Activated T-helper 1 cell treated with anti-CD3 and anti-CD28 coated beads, Interleukin-12 subunit alpha, Interleukin-12 subunit beta, Interleukin-2, Interleukin-4 antibody, amounts not matched to agents 30 ng/mL and 10 ng/mL and 1 ng/mL, durations not matched to agents 14 hours and 24 hours and 36 hours (primary cell): ENCODE results near the gene HNRNPLL. TPM values are rescaled to one million over a fixed set of nuclear protein-coding genes. Genes with fewer than 3 reads are reported as not detected.
"Not testable (repeated sequence)": the region's sequence is repeated elsewhere in the genome, so short reads cannot be mapped to it uniquely, and the experiment has no call there.

ENCODE experiments used
- DNase-seq: peaks from one replicate; pipeline ENCODE4 v3.0.0; 2021; ENCODE audit warnings: low spot score
- H3K27ac Mint-ChIP-seq: one replicate; pipeline ENCODE4 v1.8.0; 2021; ENCODE audit warnings: mild to moderate bottlenecking, mixed read lengths
- H3K27me3 Mint-ChIP-seq: one replicate; pipeline ENCODE4 v1.8.0; 2022; ENCODE audit warnings: mild to moderate bottlenecking, moderate library complexity, mixed read lengths; ENCODE audit not compliant: insufficient read depth
- H3K36me3 Mint-ChIP-seq: one replicate; pipeline ENCODE4 v1.8.0; 2021; ENCODE audit warnings: low read depth, mixed read lengths
- H3K4me1 Mint-ChIP-seq: one replicate; pipeline ENCODE4 v1.8.0; 2021; ENCODE audit warnings: low read depth, mixed read lengths
- H3K4me3 Mint-ChIP-seq: one replicate; pipeline ENCODE4 v1.8.0; 2021; ENCODE audit warnings: mild to moderate bottlenecking, moderate library complexity, mixed read lengths
- H3K9me3 Mint-ChIP-seq: one replicate; pipeline ENCODE4 v1.8.0; 2021; ENCODE audit warnings: mixed read lengths
- intact Hi-C: fragments of 100-400 bp; cut with micrococcal nuclease; formaldehyde crosslinking; loops from one replicate; pipeline ENCODE4 v1.15.1; 2024
- total RNA-seq: library from RNA; stranded (reverse); gene quantifications from 2 replicates; pipeline ENCODE4 v1.2.3, GENCODE V29; 2022

HNRNPLL gene
- total RNA-seq, result 85.8 and 91.5 TPM in 2 replicates

DNA sequence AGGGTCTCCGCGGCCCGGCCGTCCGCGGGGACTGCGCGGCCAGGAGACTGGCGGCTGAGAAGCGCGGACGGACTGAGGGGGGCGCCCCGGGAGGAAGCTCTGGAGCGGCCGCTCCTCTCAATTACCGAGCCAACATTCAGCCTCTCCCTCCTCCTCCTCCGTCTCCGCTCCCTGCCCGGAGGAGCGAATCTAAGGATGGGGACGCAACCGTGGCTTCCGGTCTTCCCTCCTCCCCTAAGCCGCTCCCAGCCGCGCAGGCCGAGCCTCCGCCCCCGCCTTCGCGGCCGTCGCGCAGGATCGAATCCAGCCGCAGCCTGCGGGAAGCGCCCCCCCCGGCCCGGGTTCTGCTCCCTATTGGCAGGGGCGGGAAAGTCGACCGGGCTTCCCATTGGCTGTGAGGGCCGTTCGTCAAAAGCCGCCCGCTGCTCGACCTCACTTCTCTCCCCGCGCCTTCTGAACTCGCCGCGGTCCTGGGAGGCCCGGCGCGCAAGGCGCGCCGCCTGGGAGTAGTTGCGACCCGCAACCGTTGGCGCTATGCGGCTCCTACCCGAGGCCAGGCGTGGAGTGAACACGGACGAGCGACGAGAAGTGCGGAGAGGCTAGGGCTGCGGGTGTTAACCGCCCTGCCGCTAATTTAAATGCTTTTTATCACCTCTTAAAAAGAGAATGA, at the start of gene HNRNPLL:
TSS of gene HNRNPLL (minus strand) at position 197 of the 670 bp plus-strand sequence. CDS start 302 bp downstream, outside the sequence.
- Mint-ChIP-seq H3K27me3 (no peaks in the 10 kb centered on the region), H3K27ac (peak within 1 kb of the TSS; percentile 92), H3K4me1 (peaks cover 54% of the 10 kb centered on the region), H3K4me3 (peak within 1 kb of the TSS; percentile 91), H3K9me3 (no peaks in the 10 kb centered on the region), H3K36me3 (peaks cover 17% of the 10 kb centered on the region)
- peak; percentile 94 for DNase-seq
- intact Hi-C loops, result loop anchor here (1.0 to 5.0 kb wide), 14 partner anchors 12 to 526 kb away; partner anchors contain the start of genes GEMIN6 and SRSF7

DNA sequence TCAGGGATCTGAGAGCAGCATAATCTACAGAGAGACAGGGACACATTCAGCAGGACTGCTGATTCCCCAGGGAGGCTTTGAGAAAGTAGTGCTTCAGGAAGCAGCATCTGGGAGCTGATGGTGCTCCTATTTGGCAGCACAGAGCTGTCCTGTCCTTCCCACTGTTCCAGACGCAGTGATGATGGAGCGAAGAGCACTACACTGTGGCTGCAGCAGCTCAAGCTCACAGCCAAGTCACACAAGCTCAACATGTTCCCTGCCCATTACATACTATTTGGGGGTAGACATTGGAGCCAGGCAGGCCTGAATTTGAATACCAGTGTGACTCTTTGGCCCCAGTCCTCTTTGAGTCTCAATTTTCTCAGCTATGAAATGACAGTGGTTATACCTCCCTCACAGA, 48.0 kb upstream of the HNRNPLL start:
- Mint-ChIP-seq H3K4me1 (peaks cover 76% of the 10 kb centered on the region), H3K9me3 (peaks cover 13% of the 10 kb centered on the region), H3K36me3 (peaks cover 11% of the 10 kb centered on the region), H3K4me3 (no peak overlapping the region), H3K27me3 (no peaks in the 10 kb centered on the region), H3K27ac (peak overlapping the region; percentile 70)
- no peak for DNase-seq
- intact Hi-C loops, result loop anchor here (5.0 kb wide), 2 partner anchors 567 to 1013 kb away; no protein-coding TSS in a partner anchor

DNA sequence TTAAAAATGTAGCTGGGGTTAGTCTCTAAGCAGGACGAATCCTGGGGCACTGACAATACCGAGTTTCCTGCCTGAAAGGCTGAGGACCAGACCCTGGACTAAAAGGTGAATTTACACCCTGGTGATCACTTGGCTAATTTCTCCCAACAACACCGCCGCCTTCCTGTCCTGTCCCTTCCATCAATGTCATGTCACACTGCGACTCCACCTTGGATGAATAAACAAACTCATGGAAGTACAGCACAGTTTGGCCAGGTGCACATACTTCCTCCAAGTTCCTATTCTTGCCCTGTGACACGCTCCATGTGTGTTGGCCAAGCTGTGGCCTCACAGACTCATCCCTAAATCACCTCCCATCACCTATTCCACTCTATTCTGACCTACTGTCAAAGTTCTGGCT, 47.3 kb upstream of the HNRNPLL start:
- Mint-ChIP-seq H3K27me3 (no peaks in the 10 kb centered on the region), H3K4me3 (no peak overlapping the region), H3K4me1 (peaks cover 72% of the 10 kb centered on the region), H3K36me3 (peaks cover 11% of the 10 kb centered on the region), H3K27ac (peak overlapping the region; percentile 37), H3K9me3 (peaks cover 13% of the 10 kb centered on the region)
- intact Hi-C loops, result loop anchor here (5.0 kb wide), 2 partner anchors 567 to 1013 kb away; no protein-coding TSS in a partner anchor
- DNase-seq, result no peak

DNA sequence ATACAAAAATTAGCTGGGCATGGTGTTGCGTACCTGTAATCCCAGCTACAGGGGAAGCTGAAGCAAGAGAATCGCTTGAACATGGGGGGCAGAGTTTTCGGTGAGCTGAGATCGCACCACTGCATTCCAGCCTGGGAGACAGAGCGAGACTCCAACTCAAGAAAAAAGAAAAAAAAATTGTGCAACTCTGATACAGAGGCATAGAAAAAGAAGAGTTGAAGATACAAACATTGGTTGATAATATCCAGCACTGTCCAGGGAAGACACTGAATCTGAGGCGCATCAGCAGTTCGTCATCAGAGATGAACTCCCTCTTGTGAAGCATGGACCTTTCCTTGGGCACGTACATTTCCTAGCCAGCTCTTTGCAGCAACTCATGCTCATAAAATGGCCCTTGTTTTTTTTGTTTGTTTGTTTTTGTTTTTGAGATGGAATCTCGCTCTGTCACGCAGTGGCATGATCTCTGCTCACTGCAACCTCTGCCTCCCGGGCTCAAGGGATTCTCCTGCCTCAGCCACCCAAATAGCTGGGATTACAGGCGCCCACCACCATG, 46.5 kb upstream of the HNRNPLL start:
- intact Hi-C loops, result no loop called here
- Mint-ChIP-seq H3K9me3 (peaks cover 13% of the 10 kb centered on the region), H3K27ac (no peak overlapping the region), H3K36me3 (peaks cover 11% of the 10 kb centered on the region), H3K4me1 (peaks cover 72% of the 10 kb centered on the region), H3K4me3 (no peak overlapping the region), H3K27me3 (no peaks in the 10 kb centered on the region)
- DNase-seq, result no peak

DNA sequence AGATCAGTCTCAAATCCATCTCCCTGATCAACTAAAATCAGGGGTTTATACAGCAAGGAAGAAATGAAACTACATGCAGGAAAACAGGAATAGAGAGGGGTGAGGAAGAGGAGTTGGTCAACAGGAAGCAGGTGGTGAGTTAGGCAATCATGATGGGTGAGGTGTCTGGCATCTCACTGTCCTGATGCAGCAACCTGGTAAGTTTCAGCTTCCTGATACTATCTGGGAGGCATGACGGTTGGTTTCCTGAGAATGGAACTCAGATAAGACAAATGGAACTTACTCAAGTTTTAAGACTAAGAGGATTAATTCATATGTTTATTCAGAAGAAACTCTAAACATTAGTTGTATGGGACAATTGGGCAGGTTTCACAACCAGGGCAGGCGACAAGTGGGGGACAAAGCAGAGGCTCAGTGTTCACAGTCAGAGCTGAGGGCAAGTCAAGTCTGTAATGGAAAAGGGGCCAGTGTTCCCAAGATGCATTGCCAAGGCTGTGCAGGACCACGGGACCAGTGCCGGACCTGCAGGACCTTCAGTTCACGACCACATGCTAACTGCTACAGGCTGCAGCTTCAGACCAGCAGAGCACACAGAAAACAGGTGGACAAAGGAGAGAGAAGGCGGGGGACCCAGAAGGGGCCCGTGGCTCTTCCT, 45.5 kb upstream of the HNRNPLL start:
- H3K9me3 Mint-ChIP-seq, result peaks cover 13% of the 10 kb centered on the region
- no peak for DNase-seq
- peaks cover 69% of the 10 kb centered on the region for H3K4me1 Mint-ChIP-seq
- H3K4me3 Mint-ChIP-seq, result peak overlapping the region; percentile 51
- intact Hi-C loops, result no loop called here
- H3K27me3 Mint-ChIP-seq, result no peaks in the 10 kb centered on the region
- peak overlapping the region; percentile 82 for H3K27ac Mint-ChIP-seq
- H3K36me3 Mint-ChIP-seq, result peaks cover 11% of the 10 kb centered on the region

DNA sequence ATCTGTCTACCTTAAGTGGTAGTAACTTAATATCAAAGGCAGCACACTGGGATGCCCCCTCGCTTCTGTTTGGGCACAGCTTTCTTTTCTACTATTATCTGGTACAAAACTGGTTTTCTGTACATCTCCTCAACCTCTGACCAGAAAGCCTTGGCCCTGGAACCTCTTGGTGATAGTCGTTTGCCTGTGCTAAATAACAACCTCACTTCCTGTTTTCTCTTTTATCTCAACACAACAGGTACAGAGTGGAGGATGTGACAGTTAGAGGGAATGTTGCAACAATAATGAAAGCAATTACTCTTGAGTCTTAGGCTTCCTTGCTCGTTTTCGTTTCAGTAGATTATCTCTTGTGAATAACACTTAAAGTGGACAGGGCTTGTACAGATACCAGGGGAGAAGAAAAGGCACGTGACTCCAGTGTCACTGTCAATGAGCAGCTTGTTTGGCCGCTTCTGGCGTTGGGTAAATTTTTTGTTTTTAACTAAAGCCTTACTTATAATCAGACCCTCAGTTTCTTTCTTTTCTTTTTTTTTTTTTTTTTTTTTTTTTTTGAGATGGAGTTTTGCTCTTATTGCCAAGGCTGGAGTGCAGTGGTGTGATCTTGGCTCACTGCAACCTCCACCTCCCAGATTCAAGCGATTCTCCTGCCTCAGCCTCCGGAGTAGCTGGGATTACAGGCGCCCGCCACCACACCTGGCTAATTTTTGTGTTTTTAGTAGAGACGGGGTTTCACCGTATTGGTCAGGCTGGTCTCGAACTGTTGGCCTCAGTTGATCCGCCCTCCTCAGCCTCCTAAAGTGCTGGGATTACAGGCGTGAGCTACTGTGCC, 41.2 kb upstream of the HNRNPLL start:
- Mint-ChIP-seq H3K4me1 (peaks cover 54% of the 10 kb centered on the region), H3K36me3 (peaks cover 11% of the 10 kb centered on the region), H3K27ac (peak overlapping the region; percentile 96), H3K4me3 (peak overlapping the region; percentile 65), H3K9me3 (peaks cover 13% of the 10 kb centered on the region)
- intact Hi-C loops, result loop anchor here (1.0 kb wide), 1 partner anchor 8 kb away; no protein-coding TSS in a partner anchor
- H3K27me3 Mint-ChIP-seq, result not testable (repeated sequence)
- peak; percentile 27 for DNase-seq

DNA sequence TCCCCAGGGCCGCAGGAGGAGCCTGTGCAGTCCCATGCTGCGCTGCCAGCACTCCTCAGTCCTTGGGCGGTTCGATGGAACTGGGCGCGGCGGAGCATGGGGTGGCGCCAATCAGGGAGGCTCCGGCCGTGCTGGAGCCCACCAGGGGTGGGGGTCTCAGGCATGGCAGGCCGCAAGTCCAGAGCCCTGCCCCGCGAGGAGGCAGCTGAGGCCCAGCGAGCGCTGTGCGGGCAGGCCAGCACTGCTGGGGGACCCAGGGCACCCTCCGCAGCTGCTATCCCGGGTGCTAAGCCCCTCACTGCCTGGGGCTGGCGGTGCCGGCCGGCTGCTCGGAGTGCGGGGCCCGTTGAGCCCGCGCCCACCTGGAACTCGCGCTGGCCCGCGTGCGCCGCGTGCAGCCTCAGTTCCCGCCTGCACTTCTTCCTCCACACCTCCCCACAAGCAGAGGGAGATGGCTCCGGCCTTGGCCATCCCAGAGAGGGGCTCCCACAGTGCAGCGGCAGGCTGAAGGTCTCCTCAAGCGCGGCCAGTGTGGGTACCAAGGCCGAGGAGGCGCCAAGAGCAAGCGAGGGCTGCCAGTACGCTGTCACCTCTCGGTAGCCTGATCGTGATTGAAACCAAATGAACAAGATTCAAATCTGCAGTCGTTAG, 40.4 kb upstream of the HNRNPLL start:
- no peak for DNase-seq
- Mint-ChIP-seq H3K4me3 (no peak overlapping the region), H3K27ac (peak overlapping the region; percentile 96), H3K36me3 (peaks cover 6% of the 10 kb centered on the region), H3K9me3 (peaks cover 5% of the 10 kb centered on the region), H3K27me3 (no peaks in the 10 kb centered on the region), H3K4me1 (peaks cover 54% of the 10 kb centered on the region)
- intact Hi-C loops, result no loop called here

DNA sequence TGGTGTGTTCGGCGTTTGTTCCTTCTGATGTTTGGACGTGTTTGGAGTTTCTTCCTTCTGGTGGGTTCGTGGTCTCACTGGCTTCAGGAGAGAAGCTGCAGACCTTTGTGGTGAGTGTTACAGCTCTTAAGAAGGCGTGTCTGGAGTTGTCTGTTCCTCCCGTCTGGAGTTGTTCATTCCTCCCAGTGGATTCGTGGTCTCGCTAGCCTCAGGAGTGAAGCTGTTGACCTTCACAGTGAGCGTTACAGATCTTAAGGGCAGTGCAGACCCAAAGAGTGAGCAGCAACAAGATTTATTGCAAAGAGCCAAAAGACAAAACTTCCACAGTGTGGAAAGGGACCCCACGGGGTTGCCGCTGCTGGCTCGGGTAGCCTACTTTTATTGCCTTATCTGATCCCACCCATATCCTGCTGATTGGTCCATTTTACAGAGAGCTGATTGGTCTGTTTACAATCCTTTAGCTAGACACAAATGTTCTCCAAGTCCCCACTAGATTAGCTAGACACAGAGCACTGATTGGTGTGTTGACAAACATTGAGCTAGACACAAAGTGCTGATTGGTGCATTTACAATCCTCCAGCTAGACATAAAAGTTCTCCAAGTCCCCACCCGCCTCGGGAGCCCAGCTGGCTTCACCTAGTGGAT, 39.8 kb upstream of the HNRNPLL start:
- Mint-ChIP-seq H3K4me1 (peaks cover 51% of the 10 kb centered on the region), H3K27ac (peak overlapping the region; percentile 48)
- H3K4me3 Mint-ChIP-seq, H3K9me3 Mint-ChIP-seq, DNase-seq, H3K27me3 Mint-ChIP-seq, intact Hi-C loops, H3K36me3 Mint-ChIP-seq: not testable (repeated sequence)

DNA sequence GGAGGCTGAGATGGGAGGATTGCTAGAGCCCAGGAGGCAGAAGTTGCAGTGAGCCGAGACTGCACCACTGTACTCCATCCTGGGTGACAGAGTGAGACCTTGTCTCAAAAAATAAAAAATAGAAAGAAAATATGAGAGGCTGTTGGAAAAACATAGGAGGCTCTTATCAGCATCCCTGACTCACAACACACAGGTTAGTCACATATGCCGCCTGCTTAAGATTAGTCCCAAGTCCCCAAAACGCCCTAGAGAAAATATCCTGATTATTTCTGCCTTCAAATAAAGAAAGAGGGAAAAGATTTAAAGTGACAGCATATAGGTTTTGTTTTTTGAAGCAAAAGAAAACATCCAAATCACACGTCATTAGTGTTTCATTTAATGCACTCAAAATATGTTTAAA, 33.3 kb upstream of the HNRNPLL start:
- H3K27me3 Mint-ChIP-seq, result no peaks in the 10 kb centered on the region
- H3K27ac Mint-ChIP-seq, result no peak overlapping the region
- no peaks in the 10 kb centered on the region for H3K9me3 Mint-ChIP-seq
- H3K4me3 Mint-ChIP-seq, result no peak overlapping the region
- no peak for DNase-seq
- intact Hi-C loops, result no loop called here
- H3K4me1 Mint-ChIP-seq, result peaks cover 48% of the 10 kb centered on the region
- peaks cover 2% of the 10 kb centered on the region for H3K36me3 Mint-ChIP-seq

DNA sequence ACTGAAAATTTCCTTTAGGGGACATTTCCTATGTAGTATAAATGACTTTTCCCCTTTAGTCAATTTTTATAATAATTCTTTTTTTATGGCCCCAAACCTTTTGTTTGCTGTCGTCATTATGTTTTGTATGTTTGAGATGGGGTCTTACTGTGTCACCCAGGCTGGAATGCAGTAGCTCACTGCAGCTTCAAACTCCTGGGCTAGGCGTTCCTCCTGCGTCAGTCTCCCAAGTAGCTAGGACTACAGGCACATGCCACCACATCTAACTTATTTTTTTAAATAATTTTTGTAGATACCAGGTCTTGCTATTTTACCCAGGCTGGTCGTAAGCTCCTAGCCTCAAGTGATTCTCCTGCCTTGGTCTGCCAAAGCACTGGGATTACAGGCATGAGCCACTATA, 32.4 kb upstream of the HNRNPLL start:
- Mint-ChIP-seq H3K36me3 (peaks cover 2% of the 10 kb centered on the region), H3K9me3 (no peaks in the 10 kb centered on the region), H3K4me3 (no peak overlapping the region), H3K27ac (no peak overlapping the region), H3K27me3 (no peaks in the 10 kb centered on the region), H3K4me1 (peaks cover 48% of the 10 kb centered on the region)
- intact Hi-C loops, result loop anchor here (2.0 kb wide), 1 partner anchor 18 kb away; no protein-coding TSS in a partner anchor
- DNase-seq, result no peak

DNA sequence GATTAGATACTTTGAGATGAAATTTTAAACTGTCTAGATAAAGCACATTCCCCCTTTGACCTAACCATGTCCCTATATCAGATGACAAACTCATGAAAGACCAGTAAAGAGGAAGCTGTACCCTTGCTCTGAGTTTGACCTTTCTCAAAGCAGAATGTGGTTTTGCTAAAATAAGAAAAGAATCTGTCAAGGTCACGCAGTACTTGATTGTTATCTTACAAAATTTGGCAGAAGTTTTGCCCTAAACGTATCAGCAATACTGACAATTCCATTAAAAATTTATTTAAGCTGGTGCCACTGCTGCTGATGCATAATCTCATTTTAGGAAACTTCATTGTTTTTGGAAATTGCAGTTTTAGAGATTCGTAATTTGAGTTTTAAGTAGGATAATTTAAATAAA, 32.0 kb upstream of the HNRNPLL start:
- H3K36me3 Mint-ChIP-seq, result peaks cover 2% of the 10 kb centered on the region
- peak overlapping the region; percentile 29 for H3K27ac Mint-ChIP-seq
- intact Hi-C loops, result loop anchor here (2.0 kb wide), 1 partner anchor 18 kb away; no protein-coding TSS in a partner anchor
- peaks cover 44% of the 10 kb centered on the region for H3K4me1 Mint-ChIP-seq
- peaks cover 4% of the 10 kb centered on the region for H3K9me3 Mint-ChIP-seq
- no peaks in the 10 kb centered on the region for H3K27me3 Mint-ChIP-seq
- no peak overlapping the region for H3K4me3 Mint-ChIP-seq
- no peak for DNase-seq

DNA sequence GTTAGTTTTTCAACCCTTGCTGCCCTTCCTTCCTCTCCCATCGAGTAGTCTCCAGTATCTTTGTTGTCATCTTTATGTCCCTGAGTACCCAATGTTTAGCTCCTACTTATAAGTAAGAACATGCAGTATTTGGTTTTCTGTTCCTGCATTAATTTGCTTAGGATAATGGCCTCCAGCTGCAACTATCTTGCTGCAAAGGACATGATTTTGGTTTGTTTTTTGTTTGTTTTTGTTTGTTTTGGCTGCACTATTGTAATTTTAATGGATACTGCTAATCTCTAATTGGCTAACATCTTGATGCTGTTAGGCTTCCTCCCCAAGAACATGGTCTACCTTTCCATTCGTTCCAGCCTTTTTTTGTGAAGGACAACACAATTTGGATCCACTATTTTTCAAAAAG, 31.2 kb upstream of the HNRNPLL start:
- Mint-ChIP-seq H3K36me3 (peaks cover 2% of the 10 kb centered on the region), H3K27me3 (no peaks in the 10 kb centered on the region), H3K27ac (no peak overlapping the region), H3K9me3 (peaks cover 4% of the 10 kb centered on the region), H3K4me1 (peaks cover 43% of the 10 kb centered on the region), H3K4me3 (no peak overlapping the region)
- no peak for DNase-seq
- intact Hi-C loops, result loop anchor here (2.0 kb wide), 2 partner anchors 15 to 19 kb away; no protein-coding TSS in a partner anchor
